WTC11 (cell line): ENCODE measurements around the gene CBX7. TPM values are rescaled to one million over a fixed set of nuclear protein-coding genes. Genes with fewer than 3 reads are reported as not detected.
A peak's percentile ranks its signal among the peaks of the same experiment; 100 is the strongest.

Experiments
- ATAC-seq: fragments of 200-7000 bp; cut with Tn5 transposase; 2 replicates; pipeline ENCODE4 v1.10.0; 2021; ENCODE audit warnings: mild to moderate bottlenecking, moderate library complexity
- CTCF ChIA-PET: fragments of 300-600 bp; sonication (Branson Sonifier 250); formaldehyde crosslinking; loops from one replicate; lab custom pipeline; 2021; ENCODE audit warnings: antibody characterized with exemption; lab: Charles Lee
- POLR2A ChIA-PET: fragments of 350-600 bp; sonication (Branson Sonifier 250); formaldehyde crosslinking; loops from one replicate; lab custom pipeline; 2021; ENCODE audit warnings: antibody characterized with exemption; lab: Charles Lee
- DNase-seq: peaks from one replicate; pipeline ENCODE4 v3.0.0; 2021; ENCODE audit warnings: low spot score
- H3K27ac Mint-ChIP-seq: 2 replicates; pipeline ENCODE4 v1.8.0; 2021; ENCODE audit warnings: mixed read lengths
- H3K27me3 Mint-ChIP-seq: 2 replicates; pipeline ENCODE4 v1.8.0; 2021; ENCODE audit warnings: low read depth, mild to moderate bottlenecking, moderate library complexity, mixed read lengths
- H3K36me3 Mint-ChIP-seq: 2 replicates; pipeline ENCODE4 v1.8.0; 2021; ENCODE audit warnings: mixed read lengths
- H3K4me1 Mint-ChIP-seq: 2 replicates; pipeline ENCODE4 v1.8.0; 2022; ENCODE audit warnings: mixed read lengths
- H3K4me3 Mint-ChIP-seq: 2 replicates; pipeline ENCODE4 v1.8.0; 2021; ENCODE audit warnings: mild to moderate bottlenecking, moderate library complexity, mixed read lengths
- H3K9me3 Mint-ChIP-seq: 2 replicates; pipeline ENCODE4 v1.8.0; 2021; ENCODE audit warnings: mixed read lengths
- ATF2 ChIP-seq: sonication (generic); formaldehyde crosslinking; IDR thresholded peaks from 2 replicates; pipeline ENCODE4 v1.8.1; 2022; ENCODE audit warnings: low read depth, missing genetic modification reagents, borderline replicate concordance
- E2F4 ChIP-seq: sonication (generic); formaldehyde crosslinking; IDR thresholded peaks from 2 replicates; pipeline ENCODE4 v1.8.1; 2022; ENCODE audit warnings: low read depth, mild to moderate bottlenecking, moderate library complexity, missing genetic modification reagents, borderline replicate concordance
- ERG ChIP-seq: fragments of 250-450 bp; sonication (Bioruptor Pico); IDR thresholded peaks from 2 replicates; pipeline ENCODE4 v1.8.0; 2021; ENCODE audit warnings: mild to moderate bottlenecking
- GRHL2 ChIP-seq: fragments of 250-450 bp; sonication (Bioruptor Pico); IDR thresholded peaks from 2 replicates; pipeline ENCODE4 v1.8.0; 2022; ENCODE audit warnings: mild to moderate bottlenecking, moderate library complexity; ENCODE audit not compliant: insufficient replicate concordance, severe bottlenecking
- JAZF1 ChIP-seq: fragments of 250-450 bp; sonication (Bioruptor Pico); IDR thresholded peaks from 2 replicates; pipeline ENCODE4 v1.9.0; 2021; ENCODE audit warnings: moderate library complexity, mild to moderate bottlenecking, inconsistent platforms
- JUN ChIP-seq: sonication (generic); formaldehyde crosslinking; IDR thresholded peaks from 2 replicates; pipeline ENCODE4 v1.8.0; 2023; ENCODE audit warnings: mild to moderate bottlenecking, missing genetic modification reagents
- MLX ChIP-seq: sonication (generic); formaldehyde crosslinking; IDR thresholded peaks from 2 replicates; pipeline ENCODE4 v1.8.1; 2023; ENCODE audit warnings: mild to moderate bottlenecking, missing genetic modification reagents, moderate library complexity
- MYBL2 ChIP-seq: sonication (generic); formaldehyde crosslinking; IDR thresholded peaks from 2 replicates; pipeline ENCODE4 v1.8.1; 2023; ENCODE audit warnings: mild to moderate bottlenecking, moderate library complexity, missing genetic modification reagents
- NR2C2 ChIP-seq: sonication (generic); formaldehyde crosslinking; IDR thresholded peaks from 2 replicates; pipeline ENCODE4 v1.8.0; 2022; ENCODE audit warnings: mild to moderate bottlenecking, missing genetic modification reagents
- NR3C1 ChIP-seq: sonication (generic); formaldehyde crosslinking; conservative IDR thresholded peaks from 2 replicates; pipeline ENCODE4 v1.8.1; 2023; ENCODE audit warnings: low read depth, mild to moderate bottlenecking, missing genetic modification reagents
- SP1 ChIP-seq: sonication (generic); formaldehyde crosslinking; conservative IDR thresholded peaks from 2 replicates; pipeline ENCODE4 v1.8.1; 2022; ENCODE audit warnings: missing genetic modification reagents
- ZBTB43 ChIP-seq: sonication (generic); formaldehyde crosslinking; IDR thresholded peaks from 2 replicates; pipeline ENCODE4 v1.8.1; 2023; ENCODE audit warnings: mild to moderate bottlenecking, missing genetic modification reagents
- ZNF317 ChIP-seq: sonication (generic); formaldehyde crosslinking; IDR thresholded peaks from 2 replicates; pipeline ENCODE4 v1.8.1; 2023; ENCODE audit warnings: low read depth, mild to moderate bottlenecking, moderate library complexity, missing genetic modification reagents, borderline replicate concordance
- ZNF512 ChIP-seq: sonication (generic); formaldehyde crosslinking; IDR thresholded peaks from 2 replicates; pipeline ENCODE4 v1.8.1; 2022; ENCODE audit warnings: missing genetic modification reagents, borderline replicate concordance
- ZSCAN18 ChIP-seq: fragments of 250-450 bp; sonication (Bioruptor Pico); IDR thresholded peaks from 2 replicates; pipeline ENCODE4 v2.1.2; 2022; ENCODE audit warnings: mild to moderate bottlenecking, moderate library complexity
- total RNA-seq: library from RNA; stranded (reverse); gene quantifications from 3 replicates; pipeline ENCODE4 v1.2.3, GENCODE V29; 2021

Gene CBX7
- total RNA-seq, 1 experiment from 2014 or later = 10.6 TPM

- Mint-ChIP-seq H3K4me1 (peaks cover 47% of the 10 kb centered on the region), H3K4me3 (no peak overlapping the region)
- POLR2A ChIA-PET = no interaction called here
Measured at GRCh38 chr22:39181778-39182177, 29.3 kb upstream of the CBX7 start.

GRCh38 chr22:39181356-39181755, 28.9 kb upstream of the CBX7 start:
- ChIA-PET POLR2A (no interaction called here), CTCF (no interaction called here)
- DNase-seq (no peak), ATAC-seq (no peak)
- Mint-ChIP-seq H3K27ac (no peak overlapping the region), H3K4me3 (no peak overlapping the region), H3K36me3 (peaks cover 5% of the 10 kb centered on the region), H3K27me3 (no peaks in the 10 kb centered on the region; the same call in none of the 2 replicates), H3K9me3 (peaks cover 11% of the 10 kb centered on the region), H3K4me1 (peaks cover 51% of the 10 kb centered on the region)
- TF ChIP-seq NR2C2 (CRISPR knock-in tag) = peak; percentile 32; the same call in 1 of the 2 replicates
- TF ChIP-seq JAZF1 = no peak
- no peak for TF ChIP-seq ATF2 (CRISPR knock-in tag)
- no peak for TF ChIP-seq ZSCAN18 (CRISPR knock-in tag)
- TF ChIP-seq ZNF317 (CRISPR knock-in tag) = no peak
- no peak for TF ChIP-seq ZBTB43 (CRISPR knock-in tag)
- no peak for TF ChIP-seq MYBL2 (CRISPR knock-in tag)
- no peak for TF ChIP-seq NR3C1 (CRISPR knock-in tag)

More at GRCh38 chr22:39181778-39182177, 29.3 kb upstream of the CBX7 start:
- ATAC-seq = no peak
- no peak for DNase-seq
- H3K9me3 Mint-ChIP-seq = peaks cover 15% of the 10 kb centered on the region
- no peak overlapping the region for H3K27ac Mint-ChIP-seq
- peaks cover 9% of the 10 kb centered on the region for H3K36me3 Mint-ChIP-seq
- TF ChIP-seq JUN (CRISPR knock-in tag) = no peak
- TF ChIP-seq SP1 = no peak
- TF ChIP-seq E2F4 = no peak
- no peak for TF ChIP-seq MLX (CRISPR knock-in tag)
- TF ChIP-seq GRHL2 = no peak
- TF ChIP-seq ERG (CRISPR knock-in tag) = no peak
- CTCF ChIA-PET = no interaction called here
- H3K27me3 Mint-ChIP-seq = no peaks in the 10 kb centered on the region; the same call in none of the 2 replicates

GRCh38 chr22:39179841-39180335, 27.4 kb upstream of the CBX7 start:
- no peak for TF ChIP-seq ZNF512
- Mint-ChIP-seq H3K4me3 (no peak overlapping the region), H3K27me3 (no peaks in the 10 kb centered on the region; the same call in none of the 2 replicates), H3K4me1 (peaks cover 64% of the 10 kb centered on the region), H3K36me3 (no peaks in the 10 kb centered on the region; the same call in 1 of the 2 replicates), H3K9me3 (peaks cover 6% of the 10 kb centered on the region), H3K27ac (peak overlapping the region; percentile 92)
- POLR2A ChIA-PET = interaction anchor here (0.8 to 1.7 kb wide), 7 partner anchors 12 to 140 kb away, joined by 3 to 10 read pairs (median 4); no protein-coding TSS in a partner anchor
- CTCF ChIA-PET = interaction anchor here (0.7 to 1.9 kb wide), 11 partner anchors 9 to 131 kb away, joined by 3 to 17 read pairs (median 4); no protein-coding TSS in a partner anchor
- DNase-seq (no peak), ATAC-seq (peak; percentile 9; the same call in 1 of the 2 replicates)
